Measurements from ENCODE around the gene C9orf78.

Gene C9orf78

DNA sequence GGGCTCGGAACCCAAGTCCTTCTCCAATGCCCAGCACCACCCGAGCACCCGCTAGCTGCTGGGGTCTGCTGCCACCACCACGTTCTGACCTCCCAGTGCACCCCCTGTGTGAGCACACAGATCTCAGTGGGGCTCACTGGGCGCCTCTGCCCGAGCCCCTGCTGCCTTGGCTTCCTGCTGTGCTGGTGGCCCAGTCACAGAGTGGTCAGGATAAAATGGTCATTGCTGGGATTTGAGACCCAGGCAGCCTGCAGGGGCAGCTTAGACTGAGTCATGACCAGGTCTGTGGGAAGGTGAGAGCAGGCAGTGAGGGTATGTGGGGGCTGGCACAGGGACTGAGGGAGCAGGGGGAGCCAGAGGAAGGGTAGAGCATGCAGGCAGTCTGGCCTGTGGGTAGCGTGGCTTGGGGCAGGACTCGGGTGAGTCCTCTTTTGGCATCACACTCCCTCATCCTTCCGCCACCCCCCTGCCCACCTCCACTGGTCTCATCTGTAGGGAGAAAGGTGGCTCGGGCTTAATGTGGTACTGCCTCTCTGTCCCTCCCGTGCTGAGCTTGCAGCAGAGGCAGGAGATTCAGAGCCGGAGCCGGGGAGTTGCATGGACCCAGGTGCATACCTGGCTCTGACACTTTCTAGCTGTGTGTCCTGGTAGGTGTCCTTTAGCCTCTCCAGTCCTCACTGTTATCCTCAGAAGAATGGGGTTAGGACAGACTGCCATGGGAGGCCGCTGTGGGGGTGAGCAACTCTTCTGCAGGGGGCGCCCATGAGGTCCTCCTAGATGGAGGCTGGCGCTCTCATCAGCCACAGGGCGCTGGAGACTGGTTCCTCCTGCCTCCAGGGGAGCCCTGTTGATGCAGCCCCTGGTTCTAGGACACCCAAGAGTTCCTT is 32.3 kb upstream of the C9orf78 start:
- H3K4me3 ChIP-seq (ENCODE audit: low read length) = no peak overlapping the region
- DNase-seq (ENCODE audit: low read depth) = no peak
- TF ChIP-seq CTCF (conservative IDR thresholded peaks at IDR 0.05; ENCODE audit: low read depth, low read length) = no peak

DNA sequence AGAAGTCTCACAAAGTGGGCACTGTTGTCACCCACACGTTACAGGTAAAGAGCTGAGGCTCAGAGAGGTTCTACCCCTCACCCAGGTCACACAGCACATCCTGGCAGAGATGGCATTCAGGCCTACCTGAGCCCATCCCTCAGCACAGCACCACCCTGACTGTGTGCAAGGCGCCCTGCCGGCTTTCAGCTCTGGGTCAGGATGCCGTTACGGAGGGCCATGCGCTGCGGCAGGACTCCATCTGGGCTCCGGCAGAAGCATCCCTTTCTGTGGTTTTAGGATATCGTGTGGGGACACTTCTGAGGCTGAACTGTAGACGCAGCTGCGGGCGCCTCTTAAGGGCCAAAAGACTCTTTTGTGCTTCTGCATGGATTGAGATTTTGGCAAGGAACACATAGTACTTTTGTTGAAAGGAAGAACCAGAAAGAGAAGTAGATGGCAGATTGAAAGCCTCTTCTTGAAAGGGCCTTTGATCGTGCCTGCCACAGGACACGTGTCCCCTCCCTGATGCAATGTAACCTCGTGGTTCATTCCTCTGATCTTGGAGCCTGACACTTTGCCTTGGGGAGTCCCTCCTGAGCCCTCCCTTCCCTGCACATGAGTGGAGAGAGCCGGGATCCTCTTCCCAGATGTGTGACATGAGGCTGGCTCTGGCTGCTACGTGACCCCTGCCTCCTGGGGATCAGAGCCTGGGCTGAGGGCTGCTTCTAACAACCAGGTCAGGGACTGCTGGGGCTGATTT is 31.5 kb upstream of the C9orf78 start:
- H3K4me3 ChIP-seq (ENCODE audit: low read length) = no peak overlapping the region
- TF ChIP-seq CTCF (conservative IDR thresholded peaks at IDR 0.05; ENCODE audit: low read depth, low read length) = no peak
- no peak for DNase-seq (ENCODE audit: low read depth)

DNA sequence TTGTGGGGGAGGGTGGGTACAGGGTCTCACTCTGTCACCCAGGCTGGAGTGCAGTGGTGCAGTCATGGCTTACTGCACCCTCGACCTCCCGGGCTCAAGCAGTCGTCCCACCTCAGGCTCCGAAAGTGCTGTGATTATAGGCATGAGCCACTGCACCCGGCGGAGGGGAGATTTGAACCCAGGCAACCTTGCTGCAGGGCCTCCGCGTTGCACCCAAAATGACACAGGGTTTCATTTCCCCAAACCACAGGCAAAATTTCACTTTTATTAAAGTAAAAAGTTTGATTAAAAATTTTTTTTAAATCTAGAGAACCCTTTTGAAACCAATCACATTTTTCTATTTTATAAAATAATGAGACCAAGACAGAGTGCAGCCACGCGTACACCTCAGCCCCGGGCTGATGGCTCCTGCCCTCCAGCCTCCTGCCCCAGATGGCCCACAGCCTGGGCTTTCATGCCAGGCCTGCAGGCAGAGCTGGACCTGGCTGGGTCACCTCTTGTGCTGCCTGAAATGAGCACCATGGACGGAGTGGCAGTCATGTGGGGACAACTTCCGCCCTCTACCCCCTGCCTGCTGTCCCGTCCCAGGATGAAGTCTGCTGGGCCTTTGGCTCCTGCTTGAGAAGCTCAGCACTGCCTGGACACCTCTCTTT is 30.7 kb upstream of the C9orf78 start:
- no peak overlapping the region for H3K4me3 ChIP-seq (ENCODE audit: low read length)
- no peak for DNase-seq (ENCODE audit: low read depth)
- TF ChIP-seq CTCF (conservative IDR thresholded peaks at IDR 0.05; ENCODE audit: low read depth, low read length) = no peak

DNA sequence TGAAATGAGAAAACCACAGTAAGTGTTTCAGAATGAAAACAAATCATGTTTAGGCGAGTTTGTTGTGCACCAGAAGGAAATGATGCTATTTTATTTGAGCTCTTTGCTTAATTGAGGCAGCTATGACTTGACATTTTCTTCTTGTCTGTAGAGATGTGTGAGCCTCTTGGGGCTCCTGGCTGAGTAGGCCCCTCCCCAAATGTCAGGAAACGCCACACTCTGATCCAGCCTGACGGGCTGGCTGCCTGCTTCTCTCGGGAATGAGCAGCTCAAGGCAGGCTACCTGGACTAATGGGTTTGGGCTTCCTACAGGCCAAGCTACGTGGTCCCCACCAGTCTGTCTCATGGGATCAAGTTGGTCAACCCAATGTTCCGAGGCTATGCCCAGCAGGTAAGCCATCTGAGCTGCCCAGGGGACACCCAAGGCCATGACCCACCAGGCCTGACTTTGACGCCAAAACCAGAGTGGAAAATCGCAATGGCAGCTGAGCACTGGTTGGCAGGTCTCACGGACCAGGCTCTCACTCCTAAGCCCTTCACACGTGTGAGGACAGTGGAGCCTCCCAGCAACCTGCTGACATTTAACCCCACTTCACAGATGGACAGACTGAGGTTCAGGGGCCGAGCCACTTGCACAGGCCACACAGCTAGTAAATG is 30.0 kb upstream of the C9orf78 start:
- no peak for TF ChIP-seq CTCF (conservative IDR thresholded peaks at IDR 0.05; ENCODE audit: low read depth, low read length)
- H3K4me3 ChIP-seq (ENCODE audit: low read length) = no peak overlapping the region
- DNase-seq (ENCODE audit: low read depth) = no peak

DNA sequence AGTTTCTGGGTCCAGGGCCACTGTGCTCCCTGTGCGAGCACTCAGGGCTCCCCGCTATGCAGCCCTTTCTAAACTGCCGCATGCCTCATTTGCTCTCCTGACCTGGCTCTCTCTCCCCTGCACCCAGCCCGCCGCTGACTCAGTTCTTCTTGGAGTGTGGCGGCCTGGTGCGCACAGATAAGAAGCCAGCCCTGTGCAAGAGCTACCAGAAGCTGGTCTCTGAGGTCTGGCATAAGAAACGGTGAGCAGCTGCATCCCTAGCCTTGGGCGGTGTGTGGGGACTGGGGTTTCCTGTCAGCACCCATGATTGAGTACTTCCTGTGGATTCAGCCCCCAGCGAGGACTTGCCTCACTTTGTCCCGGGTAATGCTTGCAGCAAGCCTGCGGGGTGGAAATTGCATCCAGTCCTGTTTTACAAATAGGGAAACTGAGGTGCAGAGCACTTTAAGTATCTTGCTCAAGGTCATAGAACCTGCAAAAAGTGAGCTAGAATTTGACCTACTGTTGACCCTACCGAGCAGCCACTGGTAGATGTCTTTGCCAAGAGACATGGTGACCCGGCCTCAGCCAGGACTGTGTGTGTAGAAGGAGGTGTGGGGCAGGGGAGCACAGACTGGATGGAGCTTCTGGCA is 28.1 kb upstream of the C9orf78 start:
- no peak for TF ChIP-seq CTCF (conservative IDR thresholded peaks at IDR 0.05; ENCODE audit: low read depth, low read length)
- H3K4me3 ChIP-seq (ENCODE audit: low read length) = no peak overlapping the region
- no peak for DNase-seq (ENCODE audit: low read depth)

GRCh38 chr9:129861447-129861827 is 26.4 kb upstream of the C9orf78 start:
- no peak for DNase-seq (ENCODE audit: low read depth)
- no peak overlapping the region for H3K4me3 ChIP-seq (ENCODE audit: low read length)
- TF ChIP-seq CTCF (conservative IDR thresholded peaks at IDR 0.05; ENCODE audit: low read depth, low read length) = no peak
